ENCODE results near the gene VSX1.

VSX1 gene

DNA sequence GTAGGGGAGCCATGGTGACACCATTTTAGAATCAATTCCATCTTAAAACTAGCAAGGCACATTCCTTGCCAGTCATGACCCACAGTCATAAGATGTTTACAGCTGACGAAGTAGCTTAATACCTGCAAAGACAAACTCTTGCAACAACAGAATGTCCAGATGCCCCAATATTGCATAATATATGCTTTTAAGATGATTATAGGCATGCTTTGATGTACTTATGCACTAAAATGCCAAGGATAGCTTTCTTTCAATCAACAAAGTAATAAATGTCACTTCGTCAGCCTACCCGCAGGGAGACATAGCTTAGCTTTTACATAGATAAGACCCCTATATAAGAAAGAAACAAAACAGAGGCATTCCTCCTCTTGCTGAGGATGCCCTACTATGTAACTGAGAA is 50.7 kb downstream of the VSX1 start:
- TF ChIP-seq CTCF (IDR thresholded peaks at IDR 0.05): no peak

DNA sequence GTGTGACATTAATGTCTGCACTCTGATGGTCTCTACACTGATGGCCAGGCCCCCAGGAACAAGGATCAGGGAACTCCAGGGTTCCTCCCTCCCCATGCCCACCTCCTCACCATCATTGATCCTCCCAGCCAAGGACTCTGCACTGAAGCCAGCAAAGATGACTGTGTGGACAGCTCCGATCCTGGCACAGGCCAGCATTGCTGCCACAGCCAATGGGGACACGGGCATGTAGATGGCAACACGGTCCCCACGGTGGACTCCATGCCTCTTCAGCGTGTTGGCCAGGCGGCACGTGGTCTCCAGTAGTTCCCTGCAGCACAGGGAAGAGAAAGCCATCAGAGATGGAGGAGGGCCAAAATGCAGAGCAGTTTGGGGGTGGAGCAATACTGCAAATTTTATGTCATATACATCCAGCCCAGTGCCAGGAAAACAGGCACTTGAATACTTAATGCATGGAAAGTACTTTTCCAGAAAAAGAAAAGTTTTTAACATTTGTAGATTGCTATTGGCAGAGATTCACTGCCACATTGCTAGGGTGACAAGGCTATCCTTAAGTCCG is 51.2 kb downstream of the VSX1 start:
- TF ChIP-seq CTCF (IDR thresholded peaks at IDR 0.05): no peak

DNA sequence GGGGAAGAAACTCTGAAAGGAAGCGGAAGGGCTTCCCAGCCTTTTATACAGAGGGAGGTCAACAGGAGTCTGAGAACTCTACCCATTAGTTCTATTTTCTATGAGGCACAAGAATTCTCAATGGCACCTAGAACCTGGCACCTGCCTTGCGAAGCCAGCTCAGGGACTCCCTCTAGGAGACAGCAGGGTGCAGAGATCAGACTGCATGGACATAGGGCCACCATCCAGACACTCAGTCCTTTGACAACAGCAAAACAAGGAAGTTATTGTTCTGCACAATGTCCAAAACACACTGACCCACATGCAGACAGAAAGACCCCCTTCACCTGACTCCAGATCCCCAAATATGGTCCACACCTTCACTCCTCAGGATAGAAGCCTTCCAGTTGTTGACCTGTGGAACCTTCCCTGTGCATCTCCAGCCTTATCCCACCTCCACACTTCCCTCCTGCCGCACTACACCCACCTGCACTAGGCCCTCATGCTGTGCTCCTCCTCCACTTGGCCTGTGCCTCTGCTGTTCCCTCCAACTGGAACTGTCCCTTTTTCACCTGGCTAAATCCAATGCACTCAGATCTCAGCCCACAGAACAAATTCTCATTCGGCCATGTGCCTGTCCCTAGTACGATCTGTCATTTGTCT is 51.8 kb downstream of the VSX1 start:
- no peak for TF ChIP-seq CTCF (IDR thresholded peaks at IDR 0.05)

DNA sequence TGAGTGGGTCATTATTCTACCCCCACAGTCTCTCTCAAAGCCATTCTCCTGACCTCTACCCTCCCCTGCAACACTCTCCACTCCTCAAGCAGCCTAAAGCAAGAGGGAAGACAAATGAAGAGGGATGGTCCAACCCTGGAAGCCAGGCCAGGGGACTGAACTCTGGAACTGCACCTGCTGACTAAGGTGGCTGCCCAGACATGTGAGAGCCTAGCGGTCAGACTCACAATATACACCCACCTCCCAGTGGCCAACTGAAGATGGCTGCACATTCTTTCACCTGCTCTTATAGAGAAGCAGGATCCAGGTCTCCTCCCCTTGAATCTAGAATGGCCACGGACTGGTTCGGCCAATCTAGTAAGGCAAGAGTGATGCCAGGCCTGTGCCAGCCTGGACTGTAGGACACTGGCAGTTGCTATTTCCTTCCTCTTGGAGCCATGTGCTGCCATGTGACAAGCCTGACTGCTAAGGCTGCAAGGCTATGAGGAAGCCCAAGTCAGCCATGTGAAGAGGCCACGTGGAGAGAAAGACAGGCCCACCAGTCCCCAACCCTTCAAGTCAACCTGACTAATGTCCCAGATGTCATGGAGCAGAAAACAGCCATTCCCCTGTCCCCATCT is 55.8 kb downstream of the VSX1 start:
- no peak for TF ChIP-seq CTCF (IDR thresholded peaks at IDR 0.05)

Measured in LNCAP (cell line).